Natural killer cell (primary cell): ENCODE data around the gene DBN1. TPM values are rescaled to one million over a fixed set of nuclear protein-coding genes. Genes with fewer than 3 reads are reported as not detected.
A peak's percentile ranks its signal among the peaks of the same experiment; 100 is the strongest.

Source experiments
- ATAC-seq, 3 donors: fragments of 150-1000 bp in 2 of 3; fragments of 200-7000 bp in 1 of 3; cut with Tn5 transposase; 1 replicate in 1 of 3; 2 replicates in 2 of 3; pipeline ENCODE4 v1.10.0; 2021; ENCODE audit warnings: mild to moderate bottlenecking in 2 of 3, moderate library complexity in 2 of 3
- DNase-seq, 2 donors: peaks; one replicate each; pipeline versions ENCODE4 v3.0.0 to v3.0.0-alpha.2; 2013 to 2021; ENCODE audit warnings: mixed read lengths in 1 of 2
- H3K27ac ChIP-seq: one replicate; pipeline ENCODE4 v1.5.1; 2013; ENCODE audit warnings: mild to moderate bottlenecking, low read length
- H3K27me3 ChIP-seq: one replicate; pipeline ENCODE4 v1.6.1; 2013; ENCODE audit warnings: low read length; ENCODE audit not compliant: control insufficient read depth, insufficient read depth
- H3K36me3 ChIP-seq: one replicate; pipeline ENCODE4 v1.6.1; 2013; ENCODE audit warnings: low read length; ENCODE audit not compliant: control insufficient read depth, insufficient read depth
- H3K4me1 ChIP-seq: one replicate; pipeline ENCODE4 v1.6.1; 2013; ENCODE audit warnings: low read length; ENCODE audit not compliant: control insufficient read depth, insufficient read depth
- H3K4me3 ChIP-seq: one replicate; pipeline ENCODE4 v1.5.1; 2013; ENCODE audit warnings: low read length
- H3K9me3 ChIP-seq: one replicate; pipeline ENCODE4 v1.6.1; 2013; ENCODE audit warnings: low read length; ENCODE audit not compliant: control insufficient read depth, insufficient read depth
- H3K27ac Mint-ChIP-seq, 2 donors: one replicate each; pipeline ENCODE4 v1.8.0; 2022; ENCODE audit warnings: mild to moderate bottlenecking in 2 of 2, mixed read lengths in 2 of 2, moderate library complexity in 1 of 2
- H3K27me3 Mint-ChIP-seq, 2 donors: one replicate each; pipeline ENCODE4 v1.8.0; 2022; ENCODE audit warnings: low read depth in 2 of 2, mixed read lengths in 2 of 2
- H3K36me3 Mint-ChIP-seq: one replicate; pipeline ENCODE4 v1.8.0; 2022; ENCODE audit warnings: mixed read lengths
- H3K4me1 Mint-ChIP-seq, 2 donors: one replicate each; pipeline ENCODE4 v1.8.0; 2022; ENCODE audit warnings: mixed read lengths in 2 of 2
- H3K4me3 Mint-ChIP-seq: one replicate; pipeline ENCODE4 v1.8.0; 2022; ENCODE audit warnings: mild to moderate bottlenecking, moderate library complexity, mixed read lengths
- H3K9me3 Mint-ChIP-seq, 2 donors: one replicate each; pipeline ENCODE4 v1.8.0; 2022; ENCODE audit warnings: mixed read lengths in 2 of 2
- WGBS: methylation state at CpG from one replicate; pipeline ENCODE4 v1.1.7; 2013; ENCODE audit warnings: missing lambda C conversion rate; ENCODE audit not compliant: insufficient coverage; 5-methylcytosine and 5-hydroxymethylcytosine counted together
- intact Hi-C: fragments of 100-400 bp; cut with micrococcal nuclease; formaldehyde crosslinking; loops from one replicate; pipeline ENCODE4 v1.14.2; 2022
- total RNA-seq, 4 donors: library from RNA; stranded (reverse); fragments of 120-200 nt in 1 of 4; gene quantifications; one replicate each; pipeline versions ENCODE4 v1.2.3 to v1.2.4, GENCODE V29; 2013 to 2022
- TF ChIP-seq, protein P1 (sequence below): fragments of 200-600 bp; IDR thresholded peaks from one replicate; pipeline ENCODE4 v1.8.0; 2022; ENCODE audit warnings: antibody characterized with exemption

Gene DBN1
- total RNA-seq, 3 donors from 2014 or later (not counting 1 experiment from before 2014, with no cell fraction given), result 13.7 to 25.2 (median 15.0) TPM

DNA sequence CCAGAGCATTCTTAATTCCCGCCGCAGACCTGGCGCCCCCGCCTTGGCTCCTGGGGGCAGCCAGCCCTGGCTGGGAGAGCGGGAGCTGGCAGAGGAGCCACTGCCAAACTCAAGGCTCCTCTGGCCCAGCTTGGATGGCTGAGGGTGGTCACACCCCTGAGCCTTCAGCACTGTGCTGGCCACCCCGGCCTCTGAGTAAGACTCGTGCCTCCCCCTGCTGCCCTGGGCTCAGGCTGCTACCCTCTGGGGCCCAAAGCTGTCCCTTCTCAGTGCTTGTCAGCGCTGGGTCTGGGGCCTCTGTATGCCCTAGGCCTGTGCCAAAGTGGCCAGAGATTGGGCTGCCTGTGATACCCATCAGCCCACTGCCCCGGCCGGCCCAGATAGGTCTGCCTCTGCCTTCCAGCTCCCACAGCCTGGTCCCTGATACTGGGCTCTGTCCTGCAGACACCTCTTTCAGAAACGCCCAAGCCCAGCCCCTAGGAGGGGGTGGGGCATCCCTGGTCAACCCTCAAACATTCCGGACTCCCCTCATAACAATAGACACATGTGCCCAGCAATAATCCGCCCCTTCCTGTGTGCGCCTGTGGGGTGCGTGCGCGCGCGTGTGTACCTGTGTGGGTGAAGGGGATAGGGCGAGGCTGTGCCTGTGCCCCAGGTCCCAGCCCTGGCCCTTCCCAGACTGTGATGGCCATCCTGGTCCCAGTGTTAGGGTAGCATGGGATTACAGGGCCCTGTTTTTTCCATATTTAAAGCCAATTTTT lies 31.2 kb downstream of the DBN1 start:
- TF ChIP-seq, protein P1, sequence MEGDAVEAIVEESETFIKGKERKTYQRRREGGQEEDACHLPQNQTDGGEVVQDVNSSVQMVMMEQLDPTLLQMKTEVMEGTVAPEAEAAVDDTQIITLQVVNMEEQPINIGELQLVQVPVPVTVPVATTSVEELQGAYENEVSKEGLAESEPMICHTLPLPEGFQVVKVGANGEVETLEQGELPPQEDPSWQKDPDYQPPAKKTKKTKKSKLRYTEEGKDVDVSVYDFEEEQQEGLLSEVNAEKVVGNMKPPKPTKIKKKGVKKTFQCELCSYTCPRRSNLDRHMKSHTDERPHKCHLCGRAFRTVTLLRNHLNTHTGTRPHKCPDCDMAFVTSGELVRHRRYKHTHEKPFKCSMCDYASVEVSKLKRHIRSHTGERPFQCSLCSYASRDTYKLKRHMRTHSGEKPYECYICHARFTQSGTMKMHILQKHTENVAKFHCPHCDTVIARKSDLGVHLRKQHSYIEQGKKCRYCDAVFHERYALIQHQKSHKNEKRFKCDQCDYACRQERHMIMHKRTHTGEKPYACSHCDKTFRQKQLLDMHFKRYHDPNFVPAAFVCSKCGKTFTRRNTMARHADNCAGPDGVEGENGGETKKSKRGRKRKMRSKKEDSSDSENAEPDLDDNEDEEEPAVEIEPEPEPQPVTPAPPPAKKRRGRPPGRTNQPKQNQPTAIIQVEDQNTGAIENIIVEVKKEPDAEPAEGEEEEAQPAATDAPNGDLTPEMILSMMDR, result no peak
- Histone ChIP-seq H3K9me3 (no peaks in the 10 kb centered on the region), H3K27ac (no peak overlapping the region), H3K27me3 (no peaks in the 10 kb centered on the region), H3K36me3 (peaks cover 57% of the 10 kb centered on the region), H3K4me1 (peaks cover 40% of the 10 kb centered on the region), H3K4me3 (no peak overlapping the region)
- Mint-ChIP-seq H3K27ac (peak overlapping the region; percentile 41 to 76), H3K9me3 (no peaks in the 10 kb centered on the region), H3K27me3 (no peaks in the 10 kb centered on the region), H3K4me1 (peaks cover 27 to 50% of the 10 kb centered on the region in 2 donors), H3K4me3 (no peak overlapping the region), H3K36me3 (no peaks in the 10 kb centered on the region)
- ATAC-seq (no peak), DNase-seq (peak in 1 of 2 donors; percentile 6)
- WGBS, result 95% methylated on average over 19 of the region's 20 CpGs
- intact Hi-C loops, result no loop called here

DNA sequence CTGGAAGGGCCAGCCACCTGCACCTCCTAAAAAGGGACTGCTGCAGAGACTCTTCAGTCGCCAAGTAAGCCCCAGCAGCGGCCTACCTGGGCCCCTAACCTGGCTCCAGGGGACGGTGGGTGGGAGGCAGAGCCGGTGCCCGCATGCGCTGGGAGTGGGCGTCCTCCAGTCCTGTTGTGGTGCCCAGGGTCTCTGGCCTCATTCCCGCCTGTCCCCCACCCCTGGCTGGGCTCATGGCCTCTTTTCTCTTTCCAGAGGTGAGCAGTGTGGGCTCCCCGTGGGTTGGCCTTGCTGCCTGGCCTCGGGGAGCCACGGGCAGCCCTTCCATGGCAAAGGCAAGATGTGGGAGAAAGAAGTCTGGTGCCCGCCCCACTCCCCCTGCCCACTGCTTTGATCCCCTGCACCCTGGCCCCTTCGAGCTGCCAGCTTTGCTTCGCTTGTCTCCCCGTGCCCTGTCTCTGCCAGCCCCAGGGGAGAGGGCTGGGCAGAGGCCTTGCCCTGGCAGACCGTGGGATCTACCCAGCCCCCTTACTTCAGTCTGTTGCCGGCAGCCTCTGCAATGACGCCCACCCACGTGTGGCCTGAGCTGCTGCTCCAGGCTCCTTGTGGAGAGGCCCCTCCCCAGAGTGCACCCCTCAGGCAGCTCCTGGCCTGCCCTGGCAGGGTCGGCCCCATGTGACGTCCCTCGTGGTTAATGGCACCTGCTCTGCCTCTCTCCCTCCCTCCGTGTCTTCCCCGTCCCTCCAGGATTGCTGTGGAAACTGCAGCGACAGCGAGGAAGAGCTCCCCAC lies 32.2 kb downstream of the DBN1 start:
- no peak for ATAC-seq
- Mint-ChIP-seq H3K27me3 (no peaks in the 10 kb centered on the region), H3K9me3 (no peaks in the 10 kb centered on the region), H3K36me3 (no peaks in the 10 kb centered on the region), H3K4me1 (peaks cover 26 to 58% of the 10 kb centered on the region in 2 donors), H3K4me3 (no peak overlapping the region), H3K27ac (peak overlapping the region in 1 of 2 donors; percentile 76)
- Histone ChIP-seq H3K36me3 (peaks cover 66% of the 10 kb centered on the region), H3K27ac (no peak overlapping the region), H3K9me3 (no peaks in the 10 kb centered on the region), H3K27me3 (no peaks in the 10 kb centered on the region), H3K4me1 (peaks cover 44% of the 10 kb centered on the region), H3K4me3 (no peak overlapping the region)
- intact Hi-C loops, result no loop called here
- no peak for DNase-seq
- TF ChIP-seq, protein P1, result no peak
- 90% methylated on average over 26 of the region's 26 CpGs for WGBS

DNA sequence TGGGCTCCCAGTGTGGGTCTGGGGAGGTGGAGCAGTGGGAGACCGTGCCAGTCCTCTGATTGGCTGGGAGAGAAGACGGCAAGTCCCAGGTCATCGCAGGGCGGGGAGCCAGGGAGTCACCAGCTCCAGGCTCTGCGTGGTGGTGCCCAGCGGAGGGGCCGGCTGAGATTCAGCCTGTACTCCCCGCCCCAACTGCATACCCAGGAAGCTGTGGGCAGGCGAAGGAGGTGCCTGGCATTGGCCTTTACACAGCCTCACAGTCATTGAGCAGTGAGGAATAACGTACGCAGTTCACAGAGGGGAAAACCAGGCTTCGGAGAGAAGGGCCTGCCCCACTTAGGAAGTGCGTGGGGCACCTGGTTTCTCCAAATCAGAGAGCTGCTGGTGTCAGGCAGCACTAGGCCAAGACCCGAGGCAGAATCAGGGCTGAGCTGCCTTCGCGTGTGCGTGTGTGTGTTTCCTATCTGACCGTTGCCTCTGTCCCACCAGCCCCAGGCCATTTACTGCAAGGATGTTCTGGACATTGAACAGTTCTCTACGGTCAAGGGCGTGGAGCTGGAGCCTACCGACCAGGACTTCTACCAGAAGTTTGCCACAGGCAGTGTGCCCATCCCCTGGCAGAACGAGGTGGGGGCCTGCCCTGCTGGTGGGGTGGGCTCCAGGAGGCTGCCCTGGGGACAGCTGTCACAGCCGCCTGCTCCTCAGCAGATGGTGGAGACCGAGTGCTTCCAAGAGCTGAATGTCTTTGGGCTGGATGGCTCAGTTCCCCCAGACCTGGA lies 33.0 kb downstream of the DBN1 start:
- H3K4me1 Mint-ChIP-seq, result peaks cover 19 to 50% of the 10 kb centered on the region in 2 donors
- H3K27ac ChIP-seq, result no peak overlapping the region

More for the DNA sequence above, 33.0 kb downstream of the DBN1 start:
- Mint-ChIP-seq H3K9me3 (no peaks in the 10 kb centered on the region), H3K4me3 (no peak overlapping the region), H3K27me3 (no peaks in the 10 kb centered on the region), H3K36me3 (no peaks in the 10 kb centered on the region), H3K27ac (peak overlapping the region; percentile 47 to 72)
- Histone ChIP-seq H3K36me3 (peaks cover 73% of the 10 kb centered on the region), H3K9me3 (no peaks in the 10 kb centered on the region), H3K4me1 (peaks cover 44% of the 10 kb centered on the region), H3K4me3 (no peak overlapping the region), H3K27me3 (no peaks in the 10 kb centered on the region)
- TF ChIP-seq, protein P1, result no peak
- 89% methylated on average over 24 of the region's 24 CpGs for WGBS
- ATAC-seq, result peak in 1 of 3 donors; percentile 25
- peak in 1 of 2 donors; percentile 85 for DNase-seq
- intact Hi-C loops, result no loop called here
